Trophoblast cell (in vitro differentiated cells and primary cell): ENCODE results near the gene BDH2.
A peak's percentile ranks its signal among the peaks of the same experiment; 100 is the strongest.

ENCODE experiments used
- DNase-seq, 2 donors: peaks; one replicate each; pipeline ENCODE4 v3.0.0-alpha.2; 2016
- H2AFZ ChIP-seq: 2 replicates; pipeline ENCODE4 v1.6.1; 2013; ENCODE audit warnings: low read length, moderate library complexity, mild to moderate bottlenecking; ENCODE audit not compliant: insufficient read depth, poor library complexity
- H2AK5ac ChIP-seq: 2 replicates; pipeline ENCODE4 v1.6.1; 2013; ENCODE audit warnings: mild to moderate bottlenecking, low read length
- H2BK120ac ChIP-seq: 2 replicates; pipeline ENCODE4 v1.6.1; 2013; ENCODE audit warnings: low read length, mild to moderate bottlenecking, moderate library complexity; ENCODE audit not compliant: insufficient read depth, poor library complexity
- H2BK12ac ChIP-seq: 2 replicates; pipeline ENCODE4 v1.6.1; 2013; ENCODE audit warnings: mild to moderate bottlenecking, low read length, moderate library complexity
- H2BK5ac ChIP-seq: 2 replicates; pipeline ENCODE4 v1.6.1; 2013; ENCODE audit warnings: low read length, low read depth, moderate library complexity, mild to moderate bottlenecking; ENCODE audit not compliant: poor library complexity
- H3K14ac ChIP-seq: 2 replicates; pipeline ENCODE4 v1.6.1; 2013; ENCODE audit warnings: mild to moderate bottlenecking, low read length
- H3K18ac ChIP-seq: 2 replicates; pipeline ENCODE4 v1.6.1; 2013; ENCODE audit warnings: mild to moderate bottlenecking, low read length
- H3K23ac ChIP-seq: 2 replicates; pipeline ENCODE4 v1.6.1; 2013; ENCODE audit warnings: low read length
- H3K27ac ChIP-seq: 2 replicates; pipeline ENCODE4 v1.5.1; 2013; ENCODE audit warnings: low read depth, mild to moderate bottlenecking, inconsistent platforms, low read length, moderate library complexity
- H3K27me3 ChIP-seq: 2 replicates; pipeline ENCODE4 v1.6.1; 2013; ENCODE audit warnings: inconsistent platforms, mild to moderate bottlenecking, low read length, moderate library complexity; ENCODE audit not compliant: insufficient read depth
- H3K36me3 ChIP-seq, 2 experiments: 1 replicate in 1 of 2; 2 replicates in 1 of 2; pipeline ENCODE4 v1.6.1; 2013; ENCODE audit warnings: low read length in 2 of 2, mild to moderate bottlenecking in 2 of 2, moderate library complexity in 1 of 2; ENCODE audit not compliant: insufficient read depth in 2 of 2, control insufficient read depth in 1 of 2
- H3K4ac ChIP-seq: 2 replicates; pipeline ENCODE4 v1.6.1; 2013; ENCODE audit warnings: low read depth, mild to moderate bottlenecking, low read length, moderate library complexity
- H3K4me1 ChIP-seq, 2 experiments: 1 replicate in 1 of 2; 2 replicates in 1 of 2; pipeline ENCODE4 v1.6.1; 2013; ENCODE audit warnings: low read length in 2 of 2, mild to moderate bottlenecking in 2 of 2, moderate library complexity in 1 of 2; ENCODE audit not compliant: insufficient read depth in 2 of 2, control insufficient read depth in 1 of 2
- H3K4me2 ChIP-seq: 2 replicates; pipeline ENCODE4 v1.6.1; 2013; ENCODE audit warnings: inconsistent platforms, mild to moderate bottlenecking, low read length, moderate library complexity
- H3K4me3 ChIP-seq: 2 replicates; pipeline ENCODE4 v1.5.1; 2013; ENCODE audit warnings: mild to moderate bottlenecking, low read depth, low read length, inconsistent platforms
- H3K79me1 ChIP-seq: one replicate; pipeline ENCODE4 v1.6.1; 2013; ENCODE audit warnings: low read length
- H3K79me2 ChIP-seq: 2 replicates; pipeline ENCODE4 v1.6.1; 2013; ENCODE audit warnings: low read length, mild to moderate bottlenecking; ENCODE audit not compliant: control insufficient read depth, insufficient read depth, poor library complexity
- H3K9ac ChIP-seq: 2 replicates; pipeline ENCODE4 v1.6.1; 2013; ENCODE audit warnings: mild to moderate bottlenecking, low read length
- H3K9me3 ChIP-seq: 2 replicates; pipeline ENCODE4 v1.6.1; 2013; ENCODE audit warnings: low read depth, mild to moderate bottlenecking, control low read depth, inconsistent platforms, low read length; ENCODE audit not compliant: insufficient read depth
- H4K12ac ChIP-seq: 2 replicates; pipeline ENCODE4 v1.6.1; 2013; ENCODE audit warnings: low read depth, mild to moderate bottlenecking, low read length, moderate library complexity
- H4K8ac ChIP-seq: 2 replicates; pipeline ENCODE4 v1.6.1; 2013; ENCODE audit warnings: low read depth, mild to moderate bottlenecking, low read length, moderate library complexity
- H4K91ac ChIP-seq: one replicate; pipeline ENCODE4 v1.6.1; 2013; ENCODE audit warnings: low read depth, mild to moderate bottlenecking, low read length, moderate library complexity
- WGBS: extraction: QIAGEN DNeasy Blood & Tissue Kit; methylation state at CpG from one replicate; pipeline ENCODE4 v1.1.7; 2013; ENCODE audit warnings: missing lambda C conversion rate; ENCODE audit not compliant: insufficient read length, insufficient coverage; ENCODE audit errors: extremely low coverage; 5-methylcytosine and 5-hydroxymethylcytosine counted together

BDH2 gene

GRCh38 chr4:103086551-103086950 lies 13.1 kb downstream of the BDH2 start:
- Histone ChIP-seq H3K79me2 (no peaks in the 10 kb centered on the region), H2BK120ac (no peak overlapping the region), H2AK5ac (no peak overlapping the region), H3K27me3 (no peaks in the 10 kb centered on the region), H3K14ac (no peak overlapping the region), H4K8ac (no peak overlapping the region), H3K27ac (no peak overlapping the region), H3K18ac (no peak overlapping the region), H3K9ac (no peak overlapping the region), H2AFZ (no peak overlapping the region), H2BK5ac (no peak overlapping the region), H3K36me3 (peaks cover 7 to 33% of the 10 kb centered on the region in 2 experiments), H3K4me3 (no peak overlapping the region), H3K4me2 (no peak overlapping the region), H3K4me1 (no peaks in the 10 kb centered on the region), H3K4ac (no peak overlapping the region), H4K91ac (no peak overlapping the region), H3K23ac (no peak overlapping the region), H4K12ac (no peak overlapping the region), H3K79me1 (no peaks in the 10 kb centered on the region), H3K9me3 (no peaks in the 10 kb centered on the region), H2BK12ac (no peak overlapping the region)
- WGBS = no CpG with 5 or more reads among the region's 1 CpG
- no peak for DNase-seq

- Histone ChIP-seq H2AK5ac (no peak overlapping the region), H3K4me2 (no peak overlapping the region), H3K27me3 (no peaks in the 10 kb centered on the region), H3K4ac (no peak overlapping the region), H3K27ac (no peak overlapping the region), H3K14ac (no peak overlapping the region), H4K12ac (no peak overlapping the region), H3K9ac (no peak overlapping the region), H2AFZ (no peak overlapping the region), H3K36me3 (peaks cover 7 to 29% of the 10 kb centered on the region in 2 experiments), H3K4me3 (no peak overlapping the region), H4K8ac (no peak overlapping the region), H3K79me2 (no peaks in the 10 kb centered on the region), H3K79me1 (no peaks in the 10 kb centered on the region), H2BK12ac (no peak overlapping the region), H2BK120ac (no peak overlapping the region), H4K91ac (no peak overlapping the region), H3K18ac (no peak overlapping the region), H3K23ac (no peak overlapping the region), H3K9me3 (no peaks in the 10 kb centered on the region), H2BK5ac (no peak overlapping the region), H3K4me1 (no peaks in the 10 kb centered on the region)
- no peak for DNase-seq
- WGBS = no CpG with 5 or more reads among the region's 2 CpGs
These were observed 14.0 kb downstream of the BDH2 start for GRCh38 chr4:103085555-103086196.

GRCh38 chr4:103079621-103080020 lies 20.0 kb downstream of the BDH2 start:
- no peak overlapping the region for H3K27ac ChIP-seq
- no peak overlapping the region for H2BK12ac ChIP-seq
- no peak overlapping the region for H3K23ac ChIP-seq
- H3K9ac ChIP-seq = no peak overlapping the region
- H3K27me3 ChIP-seq = no peaks in the 10 kb centered on the region
- H3K4me1 ChIP-seq = no peaks in the 10 kb centered on the region
- no peak for DNase-seq
- no peak overlapping the region for H4K8ac ChIP-seq
- no peak overlapping the region for H4K91ac ChIP-seq
- no peak overlapping the region for H3K4me2 ChIP-seq
- H2BK5ac ChIP-seq = no peak overlapping the region
- H2BK120ac ChIP-seq = no peak overlapping the region
- H3K36me3 ChIP-seq = peaks cover 0 to 6% of the 10 kb centered on the region in 2 experiments
- no CpG with 5 or more reads among the region's 1 CpG for WGBS
- peaks cover 6% of the 10 kb centered on the region for H3K79me2 ChIP-seq
- no peaks in the 10 kb centered on the region for H3K9me3 ChIP-seq
- H2AK5ac ChIP-seq = no peak overlapping the region
- no peak overlapping the region for H2AFZ ChIP-seq
- H3K4me3 ChIP-seq = no peak overlapping the region
- peaks cover 5% of the 10 kb centered on the region for H3K79me1 ChIP-seq
- H3K14ac ChIP-seq = no peak overlapping the region
- no peak overlapping the region for H4K12ac ChIP-seq
- H3K18ac ChIP-seq = no peak overlapping the region
- H3K4ac ChIP-seq = no peak overlapping the region

GRCh38 chr4:103076747-103077347 lies 22.8 kb downstream of the BDH2 start, which contains the start of gene SLC9B2:
Gene SLC9B2, minus strand, starts transcription at chr4:103076761. Its CDS starts 9,211 bp downstream, at chr4:103067550.
- Histone ChIP-seq H2BK12ac (no peak within 1 kb of the TSS), H3K79me1 (peaks cover 5% of the 10 kb centered on the region), H3K27ac (no peak within 1 kb of the TSS), H3K9me3 (no peaks in the 10 kb centered on the region), H3K27me3 (no peaks in the 10 kb centered on the region), H3K14ac (peak within 1 kb of the TSS; percentile 90), H2AFZ (peak within 1 kb of the TSS; percentile 95), H3K4me1 (no peaks in the 10 kb centered on the region), H2AK5ac (no peak within 1 kb of the TSS), H3K79me2 (peaks cover 6% of the 10 kb centered on the region), H2BK5ac (no peak within 1 kb of the TSS), H3K4me2 (peak within 1 kb of the TSS; percentile 95), H4K12ac (peak within 1 kb of the TSS; percentile 93), H3K23ac (no peak within 1 kb of the TSS), H3K4ac (no peak within 1 kb of the TSS), H2BK120ac (peak within 1 kb of the TSS; percentile 86), H3K4me3 (peak within 1 kb of the TSS; percentile 85), H3K9ac (peak within 1 kb of the TSS; percentile 79), H4K8ac (peak within 1 kb of the TSS; percentile 97), H3K18ac (peak within 1 kb of the TSS; percentile 91), H4K91ac (peak within 1 kb of the TSS; percentile 36), H3K36me3 (peaks cover 0 to 3% of the 10 kb centered on the region in 2 experiments)
- DNase-seq = no peak
- WGBS = no CpG with 5 or more reads among the region's 21 CpGs
